HUES6 (cell line): ENCODE measurements around the gene INPP5D.

Source experiments
- H3K27ac ChIP-seq: 2 replicates; pipeline ENCODE4 v1.7.0; 2013; ENCODE audit warnings: low read depth, mild to moderate bottlenecking, low read length, inconsistent platforms
- H3K27me3 ChIP-seq: 2 replicates; pipeline ENCODE4 v1.6.1; 2013; ENCODE audit warnings: low read length; ENCODE audit not compliant: control insufficient read depth, insufficient read depth
- H3K36me3 ChIP-seq: 2 replicates; pipeline ENCODE4 v1.6.1; 2013; ENCODE audit warnings: low read length; ENCODE audit not compliant: control insufficient read depth, insufficient read depth
- H3K4me1 ChIP-seq: 2 replicates; pipeline ENCODE4 v1.6.1; 2013; ENCODE audit warnings: low read length; ENCODE audit not compliant: control insufficient read depth, insufficient read depth
- H3K4me3 ChIP-seq: 2 replicates; pipeline ENCODE4 v1.5.1; 2013; ENCODE audit warnings: low read depth, low read length
- H3K9ac ChIP-seq: one replicate; pipeline ENCODE4 v1.6.1; 2013; ENCODE audit warnings: mild to moderate bottlenecking, low read length
- H3K9me3 ChIP-seq: 2 replicates; pipeline ENCODE4 v1.6.1; 2013; ENCODE audit warnings: low read depth, low read length; ENCODE audit not compliant: control insufficient read depth, insufficient read depth

The INPP5D gene

DNA sequence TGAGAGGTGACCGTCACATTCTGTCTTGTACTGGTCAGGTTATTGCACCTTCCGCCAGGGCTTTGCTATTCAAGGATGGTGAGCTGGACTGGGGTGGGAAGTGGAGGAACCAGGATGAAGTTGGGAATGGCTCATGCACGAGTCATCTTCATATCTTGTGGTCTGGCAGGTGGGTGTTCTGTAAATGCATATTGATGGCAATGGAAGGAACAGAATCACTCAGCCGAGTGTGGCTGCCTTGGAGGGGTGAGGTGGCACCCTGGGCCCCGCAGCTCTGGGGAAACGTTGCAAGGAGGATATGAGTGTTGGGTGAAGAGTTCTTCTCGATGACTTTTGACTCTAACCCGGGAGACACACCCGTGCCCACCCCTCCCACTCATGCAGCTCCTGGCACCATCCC, 26.5 kb upstream of the INPP5D start:
- Histone ChIP-seq H3K27me3 (no peaks in the 10 kb centered on the region), H3K4me3 (no peak overlapping the region), H3K36me3 (no peaks in the 10 kb centered on the region), H3K9me3 (peaks cover 6% of the 10 kb centered on the region; the same call in 1 of the 2 replicates), H3K27ac (no peak overlapping the region), H3K4me1 (no peaks in the 10 kb centered on the region), H3K9ac (no peak overlapping the region)

DNA sequence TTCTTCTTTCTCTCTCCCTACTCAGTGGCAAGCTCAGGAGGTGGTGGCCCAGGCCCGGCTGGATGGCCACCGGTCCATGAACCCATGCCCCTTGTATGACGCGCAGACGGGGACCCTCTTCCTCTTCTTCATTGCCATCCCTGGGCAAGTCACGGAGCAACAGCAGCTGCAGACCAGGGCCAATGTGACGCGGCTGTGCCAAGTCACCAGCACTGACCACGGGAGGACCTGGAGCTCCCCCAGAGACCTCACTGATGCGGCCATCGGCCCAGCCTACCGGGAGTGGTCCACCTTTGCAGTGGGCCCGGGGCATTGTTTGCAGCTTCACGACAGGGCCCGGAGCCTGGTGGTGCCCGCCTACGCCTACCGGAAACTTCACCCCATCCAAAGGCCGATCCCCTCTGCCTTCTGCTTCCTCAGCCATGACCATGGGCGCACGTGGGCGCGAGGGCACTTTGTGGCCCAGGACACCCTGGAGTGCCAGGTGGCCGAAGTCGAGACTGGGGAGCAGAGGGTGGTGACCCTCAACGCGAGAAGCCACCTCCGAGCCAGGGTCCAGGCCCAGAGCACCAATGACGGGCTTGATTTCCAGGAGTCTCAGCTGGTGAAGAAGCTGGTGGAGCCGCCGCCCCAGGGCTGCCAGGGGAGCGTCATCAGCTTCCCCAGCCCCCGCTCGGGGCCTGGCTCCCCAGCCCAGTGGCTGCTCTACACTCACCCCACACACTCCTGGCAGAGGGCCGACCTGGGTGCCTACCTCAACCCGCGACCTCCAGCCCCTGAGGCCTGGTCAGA, 25.9 kb upstream of the INPP5D start:
- H3K27ac ChIP-seq = no peak overlapping the region
- H3K9ac ChIP-seq = no peak overlapping the region
- H3K4me1 ChIP-seq = no peaks in the 10 kb centered on the region
- no peaks in the 10 kb centered on the region for H3K36me3 ChIP-seq
- peaks cover 6% of the 10 kb centered on the region; the same call in 1 of the 2 replicates for H3K9me3 ChIP-seq
- H3K4me3 ChIP-seq = no peak overlapping the region
- H3K27me3 ChIP-seq = no peaks in the 10 kb centered on the region

DNA sequence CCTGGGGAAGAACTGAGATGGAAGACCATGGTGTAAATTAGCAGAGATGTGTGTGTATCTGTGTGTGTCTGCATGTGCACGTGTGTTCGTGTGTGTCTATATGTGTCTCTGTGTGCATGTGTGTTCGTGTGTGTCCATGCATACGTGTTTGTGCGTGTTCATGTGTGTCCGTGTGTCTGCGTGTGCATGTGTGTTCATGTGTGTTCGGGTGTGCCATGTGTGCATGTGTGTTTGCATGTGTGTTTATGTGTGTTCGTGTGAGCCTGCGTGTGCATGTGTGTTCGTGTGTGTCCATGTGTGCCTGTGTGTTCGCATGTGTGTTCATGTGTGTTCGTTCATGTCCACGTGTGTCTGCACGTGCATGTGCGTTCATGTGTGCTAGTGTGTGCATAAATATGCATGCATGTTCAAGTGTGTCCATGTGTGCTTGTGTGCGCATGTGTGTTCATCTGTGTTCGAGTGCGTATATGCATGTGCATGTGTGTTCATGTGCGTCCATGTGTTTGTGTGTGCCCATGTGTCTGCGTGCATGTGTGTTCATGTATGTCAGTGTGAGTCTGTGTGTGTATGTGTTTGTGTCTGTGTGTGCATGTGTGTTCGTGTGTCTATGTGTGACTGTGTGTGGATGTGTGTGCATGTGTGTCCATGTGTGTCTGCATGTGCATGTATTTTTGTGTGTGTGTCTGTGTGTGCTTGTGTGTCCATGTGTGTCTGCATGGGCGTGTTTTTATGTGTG, 24.5 kb upstream of the INPP5D start:
- H3K9me3 ChIP-seq = peaks cover 6% of the 10 kb centered on the region; the same call in 1 of the 2 replicates
- H3K4me1 ChIP-seq = no peaks in the 10 kb centered on the region
- H3K9ac ChIP-seq = no peak overlapping the region
- no peak overlapping the region for H3K27ac ChIP-seq
- H3K4me3 ChIP-seq = no peak overlapping the region
- no peaks in the 10 kb centered on the region for H3K27me3 ChIP-seq
- no peaks in the 10 kb centered on the region for H3K36me3 ChIP-seq

DNA sequence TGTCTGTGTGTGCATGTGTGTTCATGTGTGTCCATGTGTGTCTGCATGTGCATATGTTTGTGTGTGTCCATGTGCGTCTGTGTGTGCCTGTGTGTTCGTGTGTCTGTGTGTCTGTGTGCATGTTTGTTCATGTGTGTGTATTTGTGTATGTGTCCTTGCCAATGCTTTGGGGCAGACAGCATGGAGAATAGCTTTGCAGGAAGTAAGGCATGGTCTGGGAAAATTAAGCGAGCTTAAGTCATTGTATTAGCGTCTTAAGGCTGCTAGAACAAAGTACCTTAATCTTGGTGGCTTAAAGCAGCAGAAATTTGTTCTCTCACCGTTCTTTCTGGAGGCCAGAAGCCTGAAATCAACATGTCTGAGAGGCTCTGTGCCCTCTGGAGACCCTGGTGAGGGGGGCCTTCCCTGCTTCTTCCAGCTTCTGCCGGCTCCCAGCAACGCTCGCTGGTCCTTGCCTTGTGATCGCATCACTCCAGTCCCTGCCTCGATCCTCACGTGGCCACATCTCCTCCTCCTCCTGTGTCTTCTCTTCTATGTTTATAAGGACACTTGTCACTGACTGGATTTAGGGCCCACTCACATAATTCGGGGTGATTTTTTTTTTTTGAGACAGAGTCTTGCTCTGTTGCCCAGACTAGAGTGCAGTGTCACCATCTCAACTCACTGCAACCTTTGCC, 23.8 kb upstream of the INPP5D start:
- H3K36me3 ChIP-seq = no peaks in the 10 kb centered on the region
- peaks cover 6% of the 10 kb centered on the region; the same call in 1 of the 2 replicates for H3K9me3 ChIP-seq
- no peaks in the 10 kb centered on the region for H3K27me3 ChIP-seq
- H3K4me3 ChIP-seq = no peak overlapping the region
- no peaks in the 10 kb centered on the region for H3K4me1 ChIP-seq
- no peak overlapping the region for H3K27ac ChIP-seq
- H3K9ac ChIP-seq = no peak overlapping the region

DNA sequence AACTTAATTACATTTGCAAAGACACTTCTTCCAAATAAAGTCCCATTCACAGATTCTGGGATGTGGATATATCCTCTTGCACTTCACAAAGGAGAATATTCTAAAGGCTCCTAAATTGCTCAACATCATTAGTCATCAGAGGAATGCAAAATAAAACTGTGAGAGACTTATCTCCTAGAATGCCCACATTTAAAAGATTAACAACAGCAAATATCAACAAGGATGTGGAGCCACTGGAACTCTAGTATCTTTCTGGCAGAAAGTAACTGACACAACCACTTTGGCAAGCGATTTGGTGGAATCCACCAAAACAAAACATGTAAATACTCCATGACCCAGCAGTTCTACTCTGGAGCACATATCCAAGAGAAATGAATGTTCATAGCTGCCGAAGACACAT, 23.1 kb upstream of the INPP5D start:
- H3K9ac ChIP-seq = no peak overlapping the region
- no peaks in the 10 kb centered on the region for H3K27me3 ChIP-seq
- peaks cover 6% of the 10 kb centered on the region; the same call in 1 of the 2 replicates for H3K9me3 ChIP-seq
- no peaks in the 10 kb centered on the region for H3K36me3 ChIP-seq
- no peaks in the 10 kb centered on the region for H3K4me1 ChIP-seq
- no peak overlapping the region for H3K4me3 ChIP-seq
- no peak overlapping the region for H3K27ac ChIP-seq

DNA sequence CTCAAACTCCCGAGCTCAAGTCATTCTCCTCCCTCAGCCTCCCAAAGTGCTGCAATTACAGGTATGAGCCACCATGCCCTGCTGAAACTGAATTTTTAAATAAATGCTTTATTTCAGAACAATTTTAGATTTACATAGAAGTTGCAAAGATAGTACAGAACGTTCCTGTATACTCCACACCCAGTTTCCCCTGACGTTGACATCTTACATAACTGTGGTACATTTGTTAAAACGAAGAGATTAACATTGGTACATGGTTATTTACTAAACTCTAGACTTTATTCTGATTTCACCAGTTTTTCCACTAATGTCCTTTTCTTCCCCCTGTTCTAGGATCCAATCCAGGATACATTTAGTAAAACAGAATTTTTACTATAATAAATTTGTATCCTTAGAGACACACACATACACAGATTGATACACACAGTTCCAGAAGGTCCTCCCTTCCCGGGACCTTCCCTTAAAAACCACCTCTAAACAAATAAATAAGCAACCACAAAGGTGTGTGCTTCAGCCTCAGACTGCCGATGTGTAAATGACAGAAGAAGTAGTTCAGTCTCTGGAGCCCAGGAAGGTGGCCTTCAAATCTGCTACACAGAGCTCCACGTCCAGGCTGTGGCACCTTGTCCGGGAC, 20.8 kb upstream of the INPP5D start:
- Histone ChIP-seq H3K9ac (no peak overlapping the region), H3K4me1 (no peaks in the 10 kb centered on the region), H3K27ac (no peak overlapping the region), H3K9me3 (peaks cover 6% of the 10 kb centered on the region; the same call in 1 of the 2 replicates), H3K27me3 (no peaks in the 10 kb centered on the region), H3K4me3 (no peak overlapping the region), H3K36me3 (no peaks in the 10 kb centered on the region)

DNA sequence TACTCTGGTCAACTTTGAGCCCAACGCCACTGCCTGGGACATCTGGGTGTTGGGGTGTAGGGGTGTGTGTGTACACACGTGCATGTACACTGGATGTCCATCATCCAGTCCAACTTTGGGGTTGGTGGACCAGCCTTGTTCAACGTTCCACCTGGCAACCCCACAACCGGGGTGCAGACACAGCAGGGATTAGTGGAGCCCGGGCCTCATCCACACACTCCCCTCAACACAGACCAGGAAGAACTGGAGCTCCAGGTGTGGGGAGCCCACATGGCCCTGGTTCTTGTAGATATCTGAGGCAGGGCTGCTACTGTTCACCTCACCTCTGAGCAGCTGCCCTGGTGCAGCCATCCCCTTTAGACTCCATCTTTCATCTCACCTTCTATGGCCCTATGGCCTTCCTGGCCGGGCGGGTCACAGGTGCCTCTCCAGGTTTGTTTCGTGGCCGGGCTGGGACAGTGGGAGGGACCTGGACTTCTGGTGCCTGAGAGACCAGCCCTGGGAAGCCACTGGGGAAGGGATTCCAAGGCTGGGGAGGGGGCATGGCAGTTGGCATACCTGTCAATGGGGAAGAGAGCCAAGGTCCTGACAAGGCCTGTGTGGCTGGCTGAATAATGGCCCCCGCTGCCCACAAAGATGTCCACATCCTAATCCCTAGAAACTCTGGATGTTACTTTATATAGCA, 20.2 kb upstream of the INPP5D start:
- Histone ChIP-seq H3K4me1 (no peaks in the 10 kb centered on the region), H3K36me3 (no peaks in the 10 kb centered on the region), H3K9ac (no peak overlapping the region), H3K9me3 (peaks cover 6% of the 10 kb centered on the region; the same call in 1 of the 2 replicates), H3K27me3 (no peaks in the 10 kb centered on the region), H3K4me3 (no peak overlapping the region), H3K27ac (no peak overlapping the region)

DNA sequence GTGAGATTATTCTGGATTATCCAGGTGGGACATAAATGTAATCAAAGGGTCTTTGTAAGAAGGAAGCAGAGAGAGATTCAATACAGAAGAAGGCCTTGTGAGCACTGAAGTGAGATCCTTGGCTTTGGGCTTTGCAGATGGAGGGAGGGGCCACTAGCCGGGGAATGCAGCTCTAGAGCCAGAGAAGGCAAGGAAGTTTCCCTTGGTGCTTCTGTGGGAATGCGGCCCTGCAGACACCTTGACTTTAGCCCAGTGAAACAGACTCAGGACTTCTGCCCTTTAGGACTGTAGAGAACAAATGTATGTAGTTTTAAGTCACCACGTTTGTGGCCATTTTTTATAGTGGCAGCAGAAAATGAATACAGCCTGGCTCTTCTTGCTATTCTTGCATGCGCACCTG, 19.6 kb upstream of the INPP5D start:
- no peaks in the 10 kb centered on the region for H3K4me1 ChIP-seq
- no peaks in the 10 kb centered on the region for H3K27me3 ChIP-seq
- H3K9me3 ChIP-seq = peaks cover 4% of the 10 kb centered on the region; the same call in 1 of the 2 replicates
- no peaks in the 10 kb centered on the region for H3K36me3 ChIP-seq
- H3K27ac ChIP-seq = no peak overlapping the region
- H3K4me3 ChIP-seq = no peak overlapping the region
- H3K9ac ChIP-seq = no peak overlapping the region

DNA sequence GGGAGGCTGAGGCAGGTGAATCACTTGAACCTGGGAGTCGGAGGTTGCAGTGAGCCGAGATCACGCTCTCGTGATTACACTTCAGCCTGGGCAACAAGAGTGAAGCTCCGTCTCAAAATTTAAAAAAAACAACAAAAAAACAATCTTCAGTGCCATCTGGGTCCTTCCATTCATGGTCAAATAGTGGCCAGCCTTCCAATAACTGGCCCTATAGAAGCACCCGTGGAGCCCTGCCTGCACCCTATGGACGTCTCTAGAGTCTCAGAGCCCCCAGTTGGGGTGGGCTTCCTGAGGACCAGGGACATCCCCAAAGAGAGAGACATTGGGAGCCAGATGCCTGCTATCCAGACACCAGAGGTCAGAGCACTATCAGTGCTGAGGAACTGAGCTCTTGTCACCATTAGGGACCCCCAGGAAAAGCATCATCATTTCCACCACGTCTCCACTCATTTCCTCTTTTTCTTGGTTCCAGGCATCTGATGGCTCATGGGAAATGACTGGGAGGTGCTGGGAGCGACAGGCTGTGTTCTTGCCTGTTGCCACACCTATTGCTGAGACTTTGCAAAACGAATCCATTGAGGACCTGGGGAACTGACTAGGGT, 18.3 kb upstream of the INPP5D start:
- H3K4me1 ChIP-seq = no peaks in the 10 kb centered on the region
- H3K9ac ChIP-seq = no peak overlapping the region
- no peaks in the 10 kb centered on the region for H3K27me3 ChIP-seq
- H3K9me3 ChIP-seq = no peaks in the 10 kb centered on the region
- H3K4me3 ChIP-seq = no peak overlapping the region
- H3K27ac ChIP-seq = no peak overlapping the region
- H3K36me3 ChIP-seq = no peaks in the 10 kb centered on the region

DNA sequence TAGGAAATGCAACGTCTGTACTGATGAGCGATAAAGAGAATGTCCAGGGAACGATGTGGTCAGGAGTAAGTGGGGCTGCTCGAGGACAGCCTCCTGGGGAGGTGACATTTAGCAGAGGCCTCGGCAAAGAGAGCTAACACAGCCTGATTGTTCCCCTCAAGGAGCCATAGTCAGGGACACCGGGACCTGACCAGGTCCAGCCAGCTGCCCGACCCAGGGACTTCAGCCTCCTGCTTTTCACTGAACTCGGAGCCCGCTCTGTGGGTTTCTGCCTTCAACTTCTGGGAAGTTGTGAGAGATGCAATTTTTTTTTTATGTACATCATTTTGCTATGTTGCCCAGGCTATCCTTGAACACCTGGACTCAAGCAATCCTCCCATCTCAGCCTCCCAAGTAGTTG, 17.6 kb upstream of the INPP5D start:
- no peak overlapping the region for H3K4me3 ChIP-seq
- no peaks in the 10 kb centered on the region for H3K27me3 ChIP-seq
- H3K4me1 ChIP-seq = no peaks in the 10 kb centered on the region
- H3K9me3 ChIP-seq = no peaks in the 10 kb centered on the region
- H3K27ac ChIP-seq = no peak overlapping the region
- no peak overlapping the region for H3K9ac ChIP-seq
- H3K36me3 ChIP-seq = no peaks in the 10 kb centered on the region
